ENCODE results near the gene GRHL1.
"Not testable (repeated sequence)": the region's sequence is repeated elsewhere in the genome, so short reads cannot be mapped to it uniquely, and the experiment has no call there.

Gene GRHL1

DNA sequence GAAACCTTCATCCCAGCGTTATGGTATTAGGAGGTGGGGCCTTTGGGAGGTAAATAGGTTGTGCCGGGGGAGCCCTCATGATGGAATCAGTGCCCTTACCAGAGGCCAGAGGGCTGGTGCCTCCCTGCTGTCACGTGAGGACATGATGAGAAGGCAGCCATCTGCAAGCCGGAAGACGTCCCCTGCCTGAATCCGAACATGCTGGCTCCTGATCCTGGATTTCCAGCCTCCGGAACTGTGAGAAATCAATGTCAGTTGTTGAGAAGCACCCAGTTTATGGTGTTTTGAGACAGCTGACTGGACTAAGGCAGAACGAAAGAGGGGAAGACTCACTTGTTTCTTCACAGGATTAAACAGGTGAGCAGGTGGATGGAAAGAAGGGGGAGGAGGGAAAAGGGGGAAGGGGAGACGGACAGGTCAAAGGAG lies 78.8 kb downstream of the GRHL1 start:
- WGBS, 2 donors (ENCODE audit: extremely low coverage in 2 of 2, insufficient read length in 2 of 2, insufficient replicate concordance in 1 of 2) = no CpG with 5 or more reads among the region's 9 CpGs
- no peak overlapping the region for H2BK15ac ChIP-seq (ENCODE audit: low read length)
- peaks cover 0 to 6% (median 0%) of the 10 kb centered on the region in 3 experiments for H3K27me3 ChIP-seq (ENCODE audit: control insufficient read depth in 3 of 3, insufficient read depth in 3 of 3, low read depth in 1 of 3, low read length in 3 of 3)
- H3K18ac ChIP-seq (ENCODE audit: low read length) = no peak overlapping the region
- no peak overlapping the region for H4K91ac ChIP-seq (ENCODE audit: low read depth, low read length, poor library complexity)
- H3K4ac ChIP-seq (ENCODE audit: low read length) = no peak overlapping the region
- no peak overlapping the region for H2BK5ac ChIP-seq (ENCODE audit: low read length)
- no peak overlapping the region for H3K27ac ChIP-seq (replicated peaks; ENCODE audit: low read length)
- H2AK5ac ChIP-seq (ENCODE audit: low read depth, low read length) = no peak overlapping the region
- H2AFZ ChIP-seq (ENCODE audit: low read length) = peak overlapping the region; percentile 90
- no peak overlapping the region for H3K4me3 ChIP-seq (ENCODE audit: low read length in 2 of 2)
- H3K9ac ChIP-seq (ENCODE audit: low read depth, low read length, poor library complexity) = no peak overlapping the region
- H2BK12ac ChIP-seq (ENCODE audit: low read length) = no peak overlapping the region
- no peak for DNase-seq (ENCODE audit: low spot score)
- no peaks in the 10 kb centered on the region for H3K36me3 ChIP-seq (replicated peaks in 1 of 2; ENCODE audit: control insufficient read depth in 2 of 2, insufficient read depth in 2 of 2, low read length in 2 of 2)
- no peak overlapping the region for H4K8ac ChIP-seq (ENCODE audit: low read depth, low read length)
- H3K23ac ChIP-seq (ENCODE audit: low read depth, low read length, poor library complexity) = no peak overlapping the region
- H2BK120ac ChIP-seq (ENCODE audit: low read depth, low read length) = no peak overlapping the region
- H3K79me1 ChIP-seq (ENCODE audit: low read depth, low read length) = no peaks in the 10 kb centered on the region
- H3K14ac ChIP-seq (ENCODE audit: low read length) = no peak overlapping the region
- peaks cover 13 to 23% of the 10 kb centered on the region in 2 donors for H3K4me1 ChIP-seq (ENCODE audit: control insufficient read depth in 2 of 2, insufficient read depth in 1 of 2, low read depth in 1 of 2, low read length in 2 of 2)
- H3K4me2 ChIP-seq (ENCODE audit: insufficient read depth, low read length, poor library complexity, severe bottlenecking) = no peak overlapping the region
- H3K9me3 ChIP-seq (replicated peaks in 1 of 2; ENCODE audit: control insufficient read depth in 2 of 2, insufficient read depth in 1 of 2, low read depth in 1 of 2, low read length in 2 of 2) = peaks cover 0 to 1% of the 10 kb centered on the region in 2 donors

DNA sequence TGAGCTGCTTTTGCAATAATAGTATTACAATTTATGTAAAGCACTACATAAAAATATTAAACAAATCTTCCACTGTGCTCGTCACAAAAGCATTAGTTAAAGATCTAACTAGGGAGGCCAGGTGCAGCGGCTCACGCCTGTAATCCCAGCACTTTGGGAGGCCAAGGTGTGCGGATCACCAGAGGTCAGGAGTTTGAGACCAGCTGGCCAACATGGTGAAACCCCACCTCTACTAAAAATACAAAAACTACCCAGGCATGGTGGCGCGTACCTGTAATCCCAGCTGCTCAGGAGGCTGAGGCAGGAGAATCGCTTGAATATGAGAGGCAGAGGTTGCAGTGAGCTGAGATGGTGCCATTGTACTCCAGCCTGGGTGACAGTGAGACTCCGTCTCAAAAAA lies 79.3 kb downstream of the GRHL1 start:
- peaks cover 13 to 23% of the 10 kb centered on the region in 2 donors for H3K4me1 ChIP-seq (ENCODE audit: control insufficient read depth in 2 of 2, insufficient read depth in 1 of 2, low read depth in 1 of 2, low read length in 2 of 2)
- not testable (repeated sequence) for H3K79me1 ChIP-seq (ENCODE audit: low read depth, low read length); H2BK5ac ChIP-seq (ENCODE audit: low read length); H2BK120ac ChIP-seq (ENCODE audit: low read depth, low read length); H2AK5ac ChIP-seq (ENCODE audit: low read depth, low read length); H3K23ac ChIP-seq (ENCODE audit: low read depth, low read length, poor library complexity); H3K4me2 ChIP-seq (ENCODE audit: insufficient read depth, low read length, poor library complexity, severe bottlenecking); H3K4ac ChIP-seq (ENCODE audit: low read length); H3K9me3 ChIP-seq (replicated peaks in 1 of 2; ENCODE audit: control insufficient read depth in 2 of 2, insufficient read depth in 1 of 2, low read depth in 1 of 2, low read length in 2 of 2); H3K4me3 ChIP-seq (ENCODE audit: low read length in 2 of 2); H3K9ac ChIP-seq (ENCODE audit: low read depth, low read length, poor library complexity); H2AFZ ChIP-seq (ENCODE audit: low read length); DNase-seq (ENCODE audit: low spot score); H3K14ac ChIP-seq (ENCODE audit: low read length); H2BK15ac ChIP-seq (ENCODE audit: low read length); H3K18ac ChIP-seq (ENCODE audit: low read length); H3K27ac ChIP-seq (replicated peaks; ENCODE audit: low read length); H3K36me3 ChIP-seq (replicated peaks in 1 of 2; ENCODE audit: control insufficient read depth in 2 of 2, insufficient read depth in 2 of 2, low read length in 2 of 2); H2BK12ac ChIP-seq (ENCODE audit: low read length); H3K27me3 ChIP-seq (ENCODE audit: control insufficient read depth in 3 of 3, insufficient read depth in 3 of 3, low read depth in 1 of 3, low read length in 3 of 3); H4K8ac ChIP-seq (ENCODE audit: low read depth, low read length); H4K91ac ChIP-seq (ENCODE audit: low read depth, low read length, poor library complexity)
- no CpG with 5 or more reads among the region's 8 CpGs for WGBS, 2 donors (ENCODE audit: extremely low coverage in 2 of 2, insufficient read length in 2 of 2, insufficient replicate concordance in 1 of 2)

DNA sequence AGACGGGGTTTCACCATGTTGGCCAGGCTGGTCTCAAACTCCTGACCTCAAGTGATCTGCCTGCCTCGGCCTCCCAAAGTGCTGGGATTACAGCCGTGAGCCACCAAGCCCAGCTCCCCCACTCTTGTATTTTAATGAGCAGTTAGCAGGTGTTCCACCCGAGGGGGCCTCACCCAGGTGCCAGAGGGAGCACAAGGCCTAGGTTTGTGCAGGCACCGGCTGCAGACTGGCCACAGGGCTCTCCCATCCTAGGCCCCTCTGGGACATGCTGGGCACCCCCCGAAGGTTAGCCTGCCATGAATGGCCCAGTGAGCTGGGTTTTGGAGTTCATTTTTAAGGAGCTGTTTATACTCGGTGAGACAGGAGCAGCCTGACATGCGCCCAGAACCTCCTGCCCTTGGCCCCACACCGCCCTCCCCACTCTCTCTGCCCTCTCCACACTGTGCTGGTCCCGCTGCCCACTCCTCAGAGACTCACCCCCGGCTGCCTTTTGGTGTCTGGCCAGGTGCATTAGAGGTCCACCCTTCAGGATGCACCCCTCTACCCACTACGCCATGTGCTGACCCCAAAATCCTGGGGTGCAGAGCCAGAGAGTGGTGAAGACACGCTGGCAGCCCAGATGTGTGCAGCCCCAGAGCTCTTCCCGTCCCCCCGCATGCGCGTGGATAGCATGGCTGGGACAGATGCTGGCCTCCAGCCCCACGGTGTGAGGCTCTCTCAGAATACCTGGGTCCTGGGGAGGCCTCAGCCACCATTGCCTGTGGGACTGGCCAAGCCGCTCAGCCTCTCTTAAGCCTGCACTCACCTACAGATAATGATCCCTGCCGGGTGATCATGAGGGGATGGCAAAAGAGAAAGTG lies 80.6 kb downstream of the GRHL1 start:
- Histone ChIP-seq H3K23ac (ENCODE audit: low read depth, low read length, poor library complexity) (no peak overlapping the region), H3K4ac (ENCODE audit: low read length) (no peak overlapping the region), H4K8ac (ENCODE audit: low read depth, low read length) (no peak overlapping the region), H2BK120ac (ENCODE audit: low read depth, low read length) (no peak overlapping the region), H3K4me3 (ENCODE audit: low read length in 2 of 2) (no peak overlapping the region), H3K27me3 (ENCODE audit: control insufficient read depth in 3 of 3, insufficient read depth in 3 of 3, low read depth in 1 of 3, low read length in 3 of 3) (peaks cover 0 to 6% (median 0%) of the 10 kb centered on the region in 3 experiments), H2AFZ (ENCODE audit: low read length) (no peak overlapping the region), H3K4me2 (ENCODE audit: insufficient read depth, low read length, poor library complexity, severe bottlenecking) (no peak overlapping the region), H4K91ac (ENCODE audit: low read depth, low read length, poor library complexity) (no peak overlapping the region), H3K27ac (replicated peaks; ENCODE audit: low read length) (no peak overlapping the region), H3K79me1 (ENCODE audit: low read depth, low read length) (no peaks in the 10 kb centered on the region), H2BK15ac (ENCODE audit: low read length) (no peak overlapping the region), H3K36me3 (replicated peaks in 1 of 2; ENCODE audit: control insufficient read depth in 2 of 2, insufficient read depth in 2 of 2, low read length in 2 of 2) (no peaks in the 10 kb centered on the region), H3K4me1 (ENCODE audit: control insufficient read depth in 2 of 2, insufficient read depth in 1 of 2, low read depth in 1 of 2, low read length in 2 of 2) (peaks cover 13 to 23% of the 10 kb centered on the region in 2 donors), H2BK12ac (ENCODE audit: low read length) (no peak overlapping the region), H3K9ac (ENCODE audit: low read depth, low read length, poor library complexity) (no peak overlapping the region), H2AK5ac (ENCODE audit: low read depth, low read length) (peak overlapping the region; percentile 34), H3K18ac (ENCODE audit: low read length) (peak overlapping the region; percentile 32), H2BK5ac (ENCODE audit: low read length) (no peak overlapping the region), H3K14ac (ENCODE audit: low read length) (peak overlapping the region; percentile 59), H3K9me3 (replicated peaks in 1 of 2; ENCODE audit: control insufficient read depth in 2 of 2, insufficient read depth in 1 of 2, low read depth in 1 of 2, low read length in 2 of 2) (peaks cover 0 to under 1% of the 10 kb centered on the region in 2 donors)
- WGBS, 2 donors (ENCODE audit: extremely low coverage in 2 of 2, insufficient read length in 2 of 2, insufficient replicate concordance in 1 of 2) = no CpG with 5 or more reads among the region's 20 CpGs
- DNase-seq (ENCODE audit: low spot score) = no peak

DNA sequence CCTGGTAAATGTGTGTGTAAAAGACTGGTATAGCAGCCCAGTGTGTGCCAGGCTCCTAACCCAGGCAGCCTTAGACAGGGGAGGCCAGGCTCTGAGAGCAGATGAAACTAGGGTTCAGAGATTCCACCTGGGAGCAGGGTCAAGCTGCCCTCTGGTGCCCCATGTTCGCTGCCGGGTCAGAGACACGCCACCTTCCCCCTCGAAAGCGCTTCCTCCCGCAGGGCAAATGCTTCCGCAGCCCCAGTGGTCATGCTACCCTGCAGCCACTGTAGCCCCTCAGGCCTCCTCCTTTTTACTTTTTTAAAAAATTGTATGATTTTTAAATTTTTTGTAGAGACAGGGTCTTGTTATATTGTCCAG lies 81.2 kb downstream of the GRHL1 start:
- no peak overlapping the region for H4K8ac ChIP-seq (ENCODE audit: low read depth, low read length)
- H2BK12ac ChIP-seq (ENCODE audit: low read length) = no peak overlapping the region
- no peak overlapping the region for H2AFZ ChIP-seq (ENCODE audit: low read length)
- H3K23ac ChIP-seq (ENCODE audit: low read depth, low read length, poor library complexity) = no peak overlapping the region
- H3K14ac ChIP-seq (ENCODE audit: low read length) = no peak overlapping the region
- H3K36me3 ChIP-seq (replicated peaks in 1 of 2; ENCODE audit: control insufficient read depth in 2 of 2, insufficient read depth in 2 of 2, low read length in 2 of 2) = no peaks in the 10 kb centered on the region
- no peak overlapping the region for H3K4ac ChIP-seq (ENCODE audit: low read length)
- H3K9me3 ChIP-seq (replicated peaks in 1 of 2; ENCODE audit: control insufficient read depth in 2 of 2, insufficient read depth in 1 of 2, low read depth in 1 of 2, low read length in 2 of 2) = no peaks in the 10 kb centered on the region
- no peak overlapping the region for H3K27ac ChIP-seq (replicated peaks; ENCODE audit: low read length)
- H3K4me3 ChIP-seq (ENCODE audit: low read length in 2 of 2) = no peak overlapping the region
- no peak overlapping the region for H3K18ac ChIP-seq (ENCODE audit: low read length)
- H2BK120ac ChIP-seq (ENCODE audit: low read depth, low read length) = no peak overlapping the region
- H2AK5ac ChIP-seq (ENCODE audit: low read depth, low read length) = no peak overlapping the region
- no CpG with 5 or more reads among the region's 7 CpGs for WGBS, 2 donors (ENCODE audit: extremely low coverage in 2 of 2, insufficient read length in 2 of 2, insufficient replicate concordance in 1 of 2)
- peaks cover 0 to 6% (median 0%) of the 10 kb centered on the region in 3 experiments for H3K27me3 ChIP-seq (ENCODE audit: control insufficient read depth in 3 of 3, insufficient read depth in 3 of 3, low read depth in 1 of 3, low read length in 3 of 3)
- no peak overlapping the region for H2BK5ac ChIP-seq (ENCODE audit: low read length)
- no peak overlapping the region for H4K91ac ChIP-seq (ENCODE audit: low read depth, low read length, poor library complexity)
- H3K9ac ChIP-seq (ENCODE audit: low read depth, low read length, poor library complexity) = no peak overlapping the region
- no peak overlapping the region for H3K4me2 ChIP-seq (ENCODE audit: insufficient read depth, low read length, poor library complexity, severe bottlenecking)
- DNase-seq (ENCODE audit: low spot score) = no peak
- no peak overlapping the region for H2BK15ac ChIP-seq (ENCODE audit: low read length)
- no peaks in the 10 kb centered on the region for H3K79me1 ChIP-seq (ENCODE audit: low read depth, low read length)
- H3K4me1 ChIP-seq (ENCODE audit: control insufficient read depth in 2 of 2, insufficient read depth in 1 of 2, low read depth in 1 of 2, low read length in 2 of 2) = peaks cover 13 to 23% of the 10 kb centered on the region in 2 donors
